OCI-LY3 (cell line): ENCODE measurements around the gene CDC40.

Experiments used
- CTCF ChIP-seq: fragments of 200-600, 300-600 bp; sonication (generic); IDR thresholded peaks from 2 replicates; pipeline ENCODE4 v1.5.1; 2014; ENCODE audit warnings: antibody characterized with exemption, low read length, low read depth
- EZH2phosphoT487 ChIP-seq: fragments of 200-600 bp; shearing (Covaris generic); IDR thresholded peaks from 2 replicates; pipeline ENCODE4 v1.6.1; 2018; ENCODE audit warnings: antibody characterized with exemption, mixed run types, low read depth

- TF ChIP-seq CTCF, result no peak
- TF ChIP-seq EZH2phosphoT487, result no peak
Observed at GRCh38 chr6:110188791-110189190, 8.6 kb downstream of the CDC40 start.
